OCI-LY3 (cell line): ENCODE data around the gene GRIK4.

Experiments
- H2AFZ ChIP-seq: fragments of 200-600, 300-600 bp; shearing (Covaris generic); 2 replicates; pipeline ENCODE4 v1.6.0; 2014; ENCODE audit warnings: antibody characterized with exemption, low read depth, low read length
- H3K27ac ChIP-seq: fragments of 200-600, 300-600 bp; sonication (generic); 2 replicates; pipeline ENCODE4 v1.5.1; 2014; ENCODE audit warnings: mild to moderate bottlenecking, low read length, moderate library complexity, mixed read lengths
- H3K27me3 ChIP-seq: fragments of 200-600, 300-600 bp; sonication (generic); 2 replicates; pipeline ENCODE4 v1.6.1; 2014; ENCODE audit warnings: low read depth, low read length, mixed read lengths
- H3K36me3 ChIP-seq: fragments of 200-600, 300-600 bp; sonication (generic); replicated peaks from 2 replicates; pipeline ENCODE3; 2014; ENCODE audit warnings: low read depth, low read length, mixed read lengths
- H3K4me1 ChIP-seq: fragments of 300-600, 200-600 bp; sonication (generic); 2 replicates; pipeline ENCODE4 v1.6.1; 2014; ENCODE audit warnings: low read length, mixed read lengths
- H3K4me2 ChIP-seq: fragments of 200-600, 300-600 bp; sonication (generic); 2 replicates; pipeline ENCODE4 v1.6.1; 2014; ENCODE audit warnings: low read length, mixed read lengths
- H3K4me3 ChIP-seq: fragments of 300-600, 200-600 bp; sonication (generic); 2 replicates; pipeline ENCODE4 v1.5.1; 2014; ENCODE audit warnings: antibody characterized with exemption, mild to moderate bottlenecking, low read length, moderate library complexity
- H3K79me2 ChIP-seq: fragments of 300-600, 200-600 bp; shearing (Covaris generic); 2 replicates; pipeline ENCODE4 v1.6.1; 2014; ENCODE audit warnings: mild to moderate bottlenecking, low read length, mixed read lengths
- H3K9ac ChIP-seq: fragments of 300-600, 200-600 bp; shearing (Covaris generic); 2 replicates; pipeline ENCODE4 v1.6.0; 2014; ENCODE audit warnings: mild to moderate bottlenecking, low read length, moderate library complexity
- H3K9me3 ChIP-seq: fragments of 200-600, 300-600 bp; shearing (Covaris generic); 2 replicates; pipeline ENCODE4 v1.6.1; 2014; ENCODE audit warnings: low read length, mixed read lengths; ENCODE audit not compliant: insufficient read depth
- H4K20me1 ChIP-seq: fragments of 200-600, 300-600 bp; sonication (generic); 2 replicates; pipeline ENCODE4 v1.6.1; 2016; ENCODE audit warnings: low read length, mixed read lengths; ENCODE audit not compliant: insufficient read depth
- CTCF ChIP-seq: fragments of 200-600, 300-600 bp; sonication (generic); IDR thresholded peaks from 2 replicates; pipeline ENCODE4 v1.5.1; 2014; ENCODE audit warnings: antibody characterized with exemption, low read length, low read depth
- EZH2phosphoT487 ChIP-seq: fragments of 200-600 bp; shearing (Covaris generic); IDR thresholded peaks from 2 replicates; pipeline ENCODE4 v1.6.1; 2018; ENCODE audit warnings: antibody characterized with exemption, mixed run types, low read depth

GRIK4 gene

GRCh38 chr11:120938260-120938659 lies 426.7 kb downstream of the GRIK4 start:
- H3K27ac ChIP-seq = no peak overlapping the region
- H3K9me3 ChIP-seq = no peaks in the 10 kb centered on the region
- H4K20me1 ChIP-seq = no peaks in the 10 kb centered on the region
- peaks cover 50% of the 10 kb centered on the region for H3K27me3 ChIP-seq
- H3K4me2 ChIP-seq = no peak overlapping the region
- no peak overlapping the region for H3K9ac ChIP-seq
- H3K4me3 ChIP-seq = no peak overlapping the region
- no peaks in the 10 kb centered on the region for H3K79me2 ChIP-seq
- no peaks in the 10 kb centered on the region for H3K36me3 ChIP-seq
- no peak for TF ChIP-seq CTCF
- TF ChIP-seq EZH2phosphoT487 = no peak
- no peaks in the 10 kb centered on the region for H3K4me1 ChIP-seq
- no peak overlapping the region for H2AFZ ChIP-seq

DNA sequence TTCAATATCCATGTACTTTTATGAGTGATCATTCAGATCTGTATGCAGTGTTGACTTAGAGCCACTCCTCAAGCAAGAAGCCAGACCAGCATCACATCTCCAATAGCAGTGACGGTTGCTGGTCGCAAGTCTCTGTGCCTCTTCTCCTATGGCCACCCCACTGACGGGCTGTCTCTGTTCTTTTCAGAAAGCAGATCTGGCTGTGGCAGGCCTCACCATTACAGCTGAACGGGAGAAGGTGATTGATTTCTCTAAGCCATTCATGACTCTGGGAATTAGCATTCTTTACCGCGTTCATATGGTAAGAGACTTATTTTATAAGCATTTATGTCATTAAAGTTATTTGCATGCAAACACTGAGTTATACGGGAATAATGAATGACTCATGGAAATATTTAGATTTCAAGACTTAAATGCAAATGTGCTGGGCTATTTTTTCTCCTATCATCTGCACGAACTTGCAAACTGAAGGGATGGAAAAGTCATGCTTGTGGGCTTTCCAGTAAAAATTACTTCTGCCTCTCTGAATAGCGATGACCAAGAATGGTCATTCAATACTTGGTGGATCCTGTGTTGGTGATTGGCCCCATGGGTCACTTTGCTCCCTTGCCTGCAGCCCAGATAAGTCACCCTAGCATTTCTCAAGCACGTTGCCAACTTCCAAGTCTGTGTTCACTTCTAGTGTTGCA lies 428.8 kb downstream of the GRIK4 start:
- Histone ChIP-seq H3K9me3 (peaks cover 9% of the 10 kb centered on the region; the same call in 1 of the 2 replicates), H3K9ac (no peak overlapping the region), H3K79me2 (no peaks in the 10 kb centered on the region), H2AFZ (no peak overlapping the region), H3K27ac (no peak overlapping the region), H3K36me3 (no peaks in the 10 kb centered on the region), H4K20me1 (no peaks in the 10 kb centered on the region), H3K4me1 (no peaks in the 10 kb centered on the region), H3K27me3 (peaks cover 58% of the 10 kb centered on the region), H3K4me2 (no peak overlapping the region), H3K4me3 (no peak overlapping the region)
- TF ChIP-seq EZH2phosphoT487 = no peak
- no peak for TF ChIP-seq CTCF

DNA sequence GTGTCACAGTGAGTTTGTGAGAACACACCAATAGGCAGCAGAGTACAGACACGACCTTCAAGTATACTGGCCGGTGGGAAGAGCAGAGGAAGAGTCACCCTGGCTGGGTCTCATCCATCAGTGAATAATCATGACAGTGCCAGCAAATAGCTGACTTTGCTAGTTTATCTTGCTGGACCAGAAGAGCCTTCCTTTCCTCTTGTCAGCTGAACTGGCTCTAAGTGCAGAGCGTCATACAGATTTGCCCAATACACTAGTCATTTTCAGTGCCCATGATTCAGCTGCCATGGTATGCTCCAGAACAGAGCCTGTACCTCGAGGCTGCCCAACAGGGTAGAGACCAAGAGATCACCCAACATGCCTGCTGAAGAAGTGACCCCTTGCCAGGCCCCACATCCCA lies 429.5 kb downstream of the GRIK4 start:
- Histone ChIP-seq H3K4me2 (no peak overlapping the region), H3K9ac (no peak overlapping the region), H3K4me1 (no peaks in the 10 kb centered on the region), H3K9me3 (peaks cover 10% of the 10 kb centered on the region; the same call in 1 of the 2 replicates), H2AFZ (no peak overlapping the region), H3K36me3 (no peaks in the 10 kb centered on the region), H4K20me1 (no peaks in the 10 kb centered on the region), H3K27me3 (peaks cover 62% of the 10 kb centered on the region), H3K4me3 (no peak overlapping the region), H3K79me2 (no peaks in the 10 kb centered on the region), H3K27ac (no peak overlapping the region)
- TF ChIP-seq EZH2phosphoT487 (no peak), CTCF (no peak)

GRCh38 chr11:120942701-120943100 lies 431.2 kb downstream of the GRIK4 start:
- no peak overlapping the region for H2AFZ ChIP-seq
- no peak overlapping the region for H3K27ac ChIP-seq
- H3K9ac ChIP-seq = no peak overlapping the region

More at GRCh38 chr11:120942701-120943100, 431.2 kb downstream of the GRIK4 start:
- Histone ChIP-seq H3K9me3 (peaks cover 10% of the 10 kb centered on the region; the same call in 1 of the 2 replicates), H3K4me2 (no peak overlapping the region), H3K27me3 (peaks cover 65% of the 10 kb centered on the region), H3K4me1 (no peaks in the 10 kb centered on the region), H4K20me1 (no peaks in the 10 kb centered on the region), H3K79me2 (no peaks in the 10 kb centered on the region), H3K36me3 (no peaks in the 10 kb centered on the region), H3K4me3 (no peak overlapping the region)
- TF ChIP-seq EZH2phosphoT487 = no peak
- no peak for TF ChIP-seq CTCF
